Naive B cell (primary cell): Measurements from ENCODE around the gene KLF14. TPM values are rescaled to one million over a fixed set of nuclear protein-coding genes. Genes with fewer than 3 reads are reported as not detected.
A peak's percentile ranks its signal among the peaks of the same experiment; 100 is the strongest.
"Not testable (repeated sequence)": the region's sequence is repeated elsewhere in the genome, so short reads cannot be mapped to it uniquely, and the experiment has no call there.

ENCODE experiments used
- ATAC-seq, 2 donors: fragments of 150-1000 bp; cut with Tn5 transposase; 2 replicates each; pipeline ENCODE4 v1.10.0; 2021; ENCODE audit warnings: low read depth in 2 of 2, mild to moderate bottlenecking in 2 of 2, moderate library complexity in 2 of 2
- DNase-seq: peaks from one replicate; pipeline ENCODE4 v3.0.0; 2022
- H3K27ac Mint-ChIP-seq, 6 donors: one replicate each; pipeline ENCODE4 v1.8.0; 2020 to 2022; ENCODE audit warnings: mild to moderate bottlenecking in 6 of 6, mixed read lengths in 6 of 6, moderate library complexity in 5 of 6, inconsistent platforms in 2 of 6
- H3K27me3 Mint-ChIP-seq, 3 donors: one replicate each; pipeline ENCODE4 v1.8.0; 2021 to 2022; ENCODE audit warnings: mixed read lengths in 3 of 3, mild to moderate bottlenecking in 1 of 3
- H3K36me3 Mint-ChIP-seq, 2 donors: one replicate each; pipeline ENCODE4 v1.8.0; 2020 to 2022; ENCODE audit warnings: mixed read lengths in 2 of 2, inconsistent platforms in 1 of 2, mild to moderate bottlenecking in 1 of 2
- H3K4me1 Mint-ChIP-seq, 3 donors: one replicate each; pipeline ENCODE4 v1.8.0; 2020 to 2022; ENCODE audit warnings: mixed read lengths in 3 of 3, inconsistent platforms in 1 of 3, mild to moderate bottlenecking in 1 of 3, moderate library complexity in 1 of 3
- H3K4me3 Mint-ChIP-seq, 8 donors: one replicate each; pipeline ENCODE4 v1.8.0; 2020 to 2022; ENCODE audit warnings: mild to moderate bottlenecking in 8 of 8, mixed read lengths in 8 of 8, moderate library complexity in 8 of 8, inconsistent platforms in 2 of 8
- H3K9me3 Mint-ChIP-seq, 7 donors: one replicate each; pipeline ENCODE4 v1.8.0; 2020 to 2022; ENCODE audit warnings: mixed read lengths in 7 of 7, mild to moderate bottlenecking in 5 of 7, inconsistent platforms in 2 of 7, moderate library complexity in 1 of 7
- polyA plus RNA-seq, 6 donors: library from polyadenylated mRNA; unstranded; fragments of 300-500 nt; fragmentation: Illumina TruSeq; gene quantifications; one replicate each; pipeline ENCODE4 v1.2.3, GENCODE V29; 2021; ENCODE audit warnings: low read depth in 6 of 6

Gene KLF14
- under 1 TPM in 3 of 6 donors, not detected in 3; 0.09 to 0.36 (median 0.12) TPM for polyA plus RNA-seq

DNA sequence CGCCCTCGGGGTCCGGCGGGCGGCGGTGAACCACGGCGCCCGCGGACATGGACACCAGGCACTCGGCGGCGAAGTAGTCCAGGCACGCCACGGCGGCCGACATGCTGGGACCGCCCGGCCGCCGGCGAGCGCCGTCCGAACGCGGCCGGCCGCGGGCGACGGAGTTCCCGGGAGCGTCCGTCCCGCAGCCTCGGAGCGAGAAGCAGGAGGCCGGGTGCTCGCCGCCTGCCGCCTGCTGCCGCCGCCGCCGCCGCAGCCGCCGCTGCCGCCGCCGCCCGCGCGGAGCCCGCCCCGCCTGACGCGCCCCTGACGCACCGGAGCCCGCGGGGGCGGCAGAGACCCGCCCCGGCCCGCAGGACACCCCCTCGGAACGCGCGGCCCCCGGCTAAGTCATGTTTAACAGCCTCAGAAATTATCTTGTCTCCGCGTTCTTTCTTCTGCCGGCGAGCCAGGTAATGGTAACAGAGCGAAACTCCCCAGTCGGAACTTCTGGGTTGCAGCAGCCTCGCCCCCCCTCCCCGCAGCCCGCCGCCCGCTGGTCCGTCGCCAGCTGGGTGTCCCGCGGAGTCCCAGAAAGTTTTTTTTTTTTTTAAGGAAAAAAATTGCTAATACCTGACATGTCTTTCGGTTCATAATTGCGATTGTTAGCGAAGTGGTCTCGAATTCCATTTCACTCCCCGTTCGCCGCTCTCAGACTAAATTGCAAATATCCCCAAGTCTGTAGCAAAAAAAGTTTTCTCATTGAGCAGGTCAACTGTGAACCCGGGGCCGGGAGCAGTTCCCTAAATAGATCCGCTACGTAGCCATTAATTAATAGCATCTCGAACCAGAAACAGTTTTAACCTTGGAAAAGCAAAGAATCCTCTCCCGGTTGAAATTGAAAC is at the start of gene KLF14:
Gene KLF14, minus strand, starts transcription at position 277 of the 884 bp plus-strand sequence. Its CDS starts 174 bp downstream, at position 103.
- Mint-ChIP-seq H3K4me3 (peak within 1 kb of the TSS; percentile 80 to 96 (median 90)), H3K27ac (peak within 1 kb of the TSS in 3 of 6 donors; percentile 41 to 80 (median 65)), H3K9me3 (peaks cover 0 to 20% (median 8%) of the 10 kb centered on the region in 7 donors), H3K36me3 (peaks cover 0 to 7% of the 10 kb centered on the region in 2 donors), H3K27me3 (peaks cover 52 to 62% (median 60%) of the 10 kb centered on the region in 3 donors), H3K4me1 (peaks cover 0 to 11% (median 7%) of the 10 kb centered on the region in 3 donors)
- ATAC-seq (peak; percentile 63 to 69), DNase-seq (peak; percentile 52)

DNA sequence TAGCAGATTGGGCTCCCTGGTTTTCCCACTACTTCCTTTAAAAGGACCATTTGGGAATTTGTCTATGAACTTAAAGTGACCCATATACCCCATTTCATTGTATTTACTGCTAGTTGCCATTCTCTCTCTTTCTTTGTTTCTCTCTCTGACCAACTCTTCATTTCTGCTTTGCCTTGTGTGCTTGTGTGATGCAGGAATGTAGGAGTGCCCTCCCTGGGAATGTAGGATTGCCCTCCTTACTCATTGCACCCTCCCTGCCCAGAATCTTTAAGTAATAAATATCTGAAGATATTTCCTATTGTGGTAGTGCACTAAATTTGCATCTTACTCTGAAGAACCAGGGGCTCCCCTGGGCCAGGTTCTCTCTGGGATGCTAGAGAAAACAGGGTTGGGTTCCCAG is 47.3 kb upstream of the KLF14 start:
- DNase-seq (no peak), ATAC-seq (no peak)
- Mint-ChIP-seq H3K27me3 (peaks cover 33 to 71% (median 37%) of the 10 kb centered on the region in 3 donors), H3K27ac (no peak overlapping the region), H3K4me3 (no peak overlapping the region), H3K9me3 (peaks cover 0 to 16% (median 6%) of the 10 kb centered on the region in 7 donors), H3K36me3 (peaks cover 0 to 5% of the 10 kb centered on the region in 2 donors), H3K4me1 (no peaks in the 10 kb centered on the region)

DNA sequence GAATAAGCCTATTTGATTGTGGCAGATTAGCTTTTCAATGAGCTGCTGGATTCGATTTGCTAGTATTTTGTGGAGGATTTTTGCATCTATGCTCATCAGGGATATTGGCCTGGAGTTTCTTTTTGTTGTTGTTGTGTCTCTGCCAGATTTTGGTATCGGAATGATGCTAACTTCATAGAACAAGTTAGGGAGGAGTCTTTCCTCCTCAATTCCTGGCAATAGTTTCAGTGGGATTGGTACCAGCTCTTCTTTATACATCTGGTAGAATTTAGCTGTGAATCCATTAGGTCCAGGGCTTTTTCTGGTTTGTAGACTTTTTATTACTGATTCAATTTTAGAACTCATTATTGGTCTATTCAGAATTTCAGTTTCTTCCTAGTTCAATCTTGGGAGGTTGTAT is 43.4 kb upstream of the KLF14 start:
- Mint-ChIP-seq H3K36me3 (peaks cover 4 to 7% of the 10 kb centered on the region in 2 donors), H3K4me1 (no peaks in the 10 kb centered on the region), H3K9me3 (peaks cover 0 to 23% (median 17%) of the 10 kb centered on the region in 7 donors), H3K27me3 (peaks cover 27 to 52% (median 47%) of the 10 kb centered on the region in 3 donors), H3K4me3 (no peak overlapping the region), H3K27ac (no peak overlapping the region)
- DNase-seq (no peak), ATAC-seq (no peak)

DNA sequence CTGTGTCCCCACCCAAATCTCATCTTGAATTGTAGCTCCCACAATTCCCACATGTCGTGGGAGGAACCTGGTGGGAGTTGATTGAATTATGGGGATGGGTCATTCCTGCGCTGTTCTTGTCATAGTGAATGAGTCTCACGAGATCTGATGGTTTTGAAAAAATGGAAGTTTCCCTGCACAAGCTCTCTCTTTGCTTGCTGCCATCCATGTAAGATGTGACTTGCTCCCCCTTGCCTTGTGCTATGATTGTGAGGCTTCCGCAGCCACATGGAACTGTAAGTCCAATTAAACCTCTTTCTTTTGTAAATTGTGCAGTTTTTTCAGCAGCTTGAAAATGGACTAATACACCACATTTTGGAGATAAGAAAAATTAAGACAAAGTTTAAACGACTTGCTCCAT is 38.4 kb upstream of the KLF14 start:
- H3K4me1 Mint-ChIP-seq, DNase-seq, H3K4me3 Mint-ChIP-seq, ATAC-seq, H3K27ac Mint-ChIP-seq: not testable (repeated sequence)
- Mint-ChIP-seq H3K9me3 (peaks cover 15 to 63% (median 48%) of the 10 kb centered on the region in 7 donors), H3K27me3 (peaks cover 5 to 32% (median 21%) of the 10 kb centered on the region in 3 donors), H3K36me3 (peaks cover 27 to 40% of the 10 kb centered on the region in 2 donors)

DNA sequence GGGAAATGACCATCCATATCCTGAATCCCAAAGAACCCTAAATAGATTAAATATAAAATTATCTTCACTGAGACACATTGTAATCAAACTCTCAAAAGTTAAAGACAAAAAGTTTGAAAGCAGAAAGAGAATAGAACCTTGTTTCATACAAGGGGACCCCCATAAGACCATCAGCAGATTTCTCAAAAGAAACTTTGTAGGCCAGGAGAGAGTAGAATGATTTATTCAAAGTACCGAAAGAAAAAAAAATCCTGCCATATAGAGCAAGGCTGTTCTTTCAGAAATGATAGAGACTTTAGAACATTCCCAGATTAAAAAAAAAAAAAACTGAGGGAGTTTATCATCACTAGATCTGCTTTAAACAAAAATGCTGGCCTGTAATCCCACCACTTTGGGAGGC is 34.8 kb upstream of the KLF14 start:
- Mint-ChIP-seq H3K4me3 (no peak overlapping the region), H3K36me3 (peaks cover 27 to 52% of the 10 kb centered on the region in 2 donors), H3K4me1 (no peaks in the 10 kb centered on the region), H3K9me3 (peaks cover 15 to 85% (median 68%) of the 10 kb centered on the region in 7 donors), H3K27me3 (peaks cover 16 to 46% (median 25%) of the 10 kb centered on the region in 3 donors), H3K27ac (no peak overlapping the region)
- DNase-seq (no peak), ATAC-seq (no peak)

DNA sequence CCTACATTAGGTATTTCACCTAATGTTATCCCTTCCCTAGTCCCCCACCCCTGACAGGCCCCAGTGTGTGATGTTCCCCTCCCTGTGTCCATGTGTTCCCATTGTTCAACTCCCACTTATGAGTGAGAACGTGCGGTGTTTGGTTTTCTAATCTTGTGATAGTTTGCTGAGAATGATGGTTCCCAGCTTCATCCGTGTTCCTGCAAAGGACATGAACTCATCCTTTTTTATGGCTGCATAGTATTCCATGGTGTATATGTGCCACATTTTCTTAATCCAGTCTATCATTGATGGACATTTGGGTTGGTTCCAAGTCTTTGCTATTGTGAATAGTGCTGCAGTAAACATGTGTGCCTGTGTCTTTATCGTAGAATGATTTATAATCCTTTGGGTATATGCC is 30.6 kb upstream of the KLF14 start:
- ATAC-seq, H3K4me3 Mint-ChIP-seq, H3K27ac Mint-ChIP-seq, H3K4me1 Mint-ChIP-seq, DNase-seq: not testable (repeated sequence)
- Mint-ChIP-seq H3K9me3 (peaks cover 9 to 42% (median 35%) of the 10 kb centered on the region in 7 donors), H3K27me3 (peaks cover 22 to 50% (median 35%) of the 10 kb centered on the region in 3 donors), H3K36me3 (peaks cover 10 to 26% of the 10 kb centered on the region in 2 donors)

DNA sequence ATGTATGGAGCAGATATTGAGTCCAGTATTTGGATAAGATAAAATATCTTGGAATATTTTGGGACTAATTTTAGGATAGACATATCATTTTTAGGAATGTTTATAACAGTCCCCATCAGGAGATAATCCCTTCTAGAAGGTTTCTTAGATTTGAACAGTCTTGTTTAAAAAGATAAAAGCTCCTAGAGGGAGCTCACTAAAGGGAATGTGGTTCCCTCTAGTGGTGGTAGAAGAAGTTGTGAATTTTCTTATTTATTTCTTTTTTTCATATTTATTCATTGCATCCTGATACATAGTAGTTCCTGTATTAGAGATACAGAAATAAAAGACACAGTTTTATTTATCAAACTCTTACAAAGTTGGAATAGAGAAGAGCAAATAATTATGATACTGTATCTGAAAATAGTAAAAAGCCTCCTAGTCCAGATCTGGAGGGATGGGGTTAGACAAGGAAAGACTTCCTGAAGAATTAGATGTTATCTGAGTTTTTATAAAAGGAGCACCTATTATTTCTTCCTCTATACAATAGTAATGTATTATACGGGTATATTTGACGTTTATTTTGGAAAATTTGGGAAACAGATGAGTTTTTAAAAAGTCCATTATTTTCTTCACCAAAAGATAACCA is 24.5 kb upstream of the KLF14 start:
- Mint-ChIP-seq H3K36me3 (no peaks in the 10 kb centered on the region), H3K4me3 (no peak overlapping the region), H3K4me1 (no peaks in the 10 kb centered on the region), H3K27me3 (peaks cover 9 to 32% (median 10%) of the 10 kb centered on the region in 3 donors), H3K9me3 (no peaks in the 10 kb centered on the region), H3K27ac (no peak overlapping the region)
- ATAC-seq (peak; percentile 41 to 65), DNase-seq (peak; percentile 49)

DNA sequence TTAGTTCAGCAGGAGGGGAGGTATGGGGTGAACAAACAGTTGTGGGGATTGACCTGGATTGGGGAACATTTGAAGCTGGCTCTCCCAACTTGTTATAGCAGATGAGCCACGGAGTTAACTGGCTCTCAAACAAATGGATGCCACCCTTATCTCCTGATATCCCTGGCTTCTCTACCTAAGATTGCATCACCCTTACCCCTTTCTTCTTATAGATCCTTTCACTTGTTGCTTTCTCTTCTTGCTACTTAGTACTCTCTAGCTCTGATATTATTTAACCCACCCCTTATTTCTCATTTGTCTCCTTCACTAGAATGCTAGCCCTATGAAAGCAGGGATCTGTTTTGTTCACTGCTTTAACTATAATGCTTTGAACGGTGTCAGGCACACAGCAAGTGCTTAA is 22.3 kb upstream of the KLF14 start:
- ATAC-seq (no peak), DNase-seq (no peak)
- Mint-ChIP-seq H3K27ac (no peak overlapping the region), H3K9me3 (no peaks in the 10 kb centered on the region), H3K4me1 (peaks cover 0 to 6% (median 5%) of the 10 kb centered on the region in 3 donors), H3K27me3 (peaks cover 9 to 31% (median 10%) of the 10 kb centered on the region in 3 donors), H3K4me3 (no peak overlapping the region), H3K36me3 (no peaks in the 10 kb centered on the region)

DNA sequence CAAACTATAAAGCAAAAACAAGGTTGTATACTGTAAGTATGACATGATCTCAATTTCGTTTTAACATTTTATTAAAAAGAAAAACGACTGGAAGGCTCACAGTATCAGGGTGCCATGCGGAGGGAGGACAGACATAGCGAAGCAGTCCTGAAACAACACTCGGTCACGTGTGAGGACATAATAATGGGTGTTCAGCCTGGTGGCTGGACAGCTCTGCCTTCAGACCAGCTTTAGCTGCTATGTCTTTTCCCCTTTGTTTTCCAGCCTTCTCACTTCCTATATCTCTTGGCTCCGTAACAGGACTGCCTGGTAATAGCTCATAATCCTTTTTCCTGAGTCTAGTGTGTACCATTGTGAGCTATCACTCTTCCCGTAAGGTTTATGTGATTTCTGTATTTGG is 18.4 kb upstream of the KLF14 start:
- H3K9me3 Mint-ChIP-seq = no peaks in the 10 kb centered on the region
- H3K4me1 Mint-ChIP-seq = peaks cover 0 to 7% (median 5%) of the 10 kb centered on the region in 3 donors
- peaks cover 10 to 31% (median 14%) of the 10 kb centered on the region in 3 donors for H3K27me3 Mint-ChIP-seq
- H3K27ac Mint-ChIP-seq = no peak overlapping the region
- no peaks in the 10 kb centered on the region for H3K36me3 Mint-ChIP-seq
- no peak overlapping the region for H3K4me3 Mint-ChIP-seq
- ATAC-seq (no peak), DNase-seq (no peak)

DNA sequence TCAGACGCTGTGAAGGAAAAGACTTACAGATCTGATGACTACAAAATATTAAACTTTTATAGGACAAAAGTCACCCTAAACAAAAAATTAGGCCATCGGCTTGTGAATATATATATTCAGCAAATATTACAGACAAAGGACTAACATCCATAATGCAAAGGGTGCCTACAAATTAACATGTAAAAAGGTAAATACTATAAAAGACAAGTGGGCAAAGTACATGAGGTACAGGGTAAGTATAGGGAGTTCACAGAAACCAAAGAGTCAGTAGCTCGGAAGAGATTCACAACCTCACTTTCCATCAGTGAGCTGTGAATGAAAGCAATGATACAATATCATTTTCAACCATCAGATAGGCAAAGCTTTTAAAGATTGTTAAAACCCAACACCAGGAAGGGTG is 16.7 kb upstream of the KLF14 start:
- H3K4me1 Mint-ChIP-seq = peaks cover 0 to 7% (median 5%) of the 10 kb centered on the region in 3 donors
- H3K27ac Mint-ChIP-seq = no peak overlapping the region
- no peak for DNase-seq
- no peaks in the 10 kb centered on the region for H3K36me3 Mint-ChIP-seq
- peaks cover 10 to 31% (median 14%) of the 10 kb centered on the region in 3 donors for H3K27me3 Mint-ChIP-seq
- no peak for ATAC-seq
- no peak overlapping the region for H3K4me3 Mint-ChIP-seq
- H3K9me3 Mint-ChIP-seq = no peaks in the 10 kb centered on the region

DNA sequence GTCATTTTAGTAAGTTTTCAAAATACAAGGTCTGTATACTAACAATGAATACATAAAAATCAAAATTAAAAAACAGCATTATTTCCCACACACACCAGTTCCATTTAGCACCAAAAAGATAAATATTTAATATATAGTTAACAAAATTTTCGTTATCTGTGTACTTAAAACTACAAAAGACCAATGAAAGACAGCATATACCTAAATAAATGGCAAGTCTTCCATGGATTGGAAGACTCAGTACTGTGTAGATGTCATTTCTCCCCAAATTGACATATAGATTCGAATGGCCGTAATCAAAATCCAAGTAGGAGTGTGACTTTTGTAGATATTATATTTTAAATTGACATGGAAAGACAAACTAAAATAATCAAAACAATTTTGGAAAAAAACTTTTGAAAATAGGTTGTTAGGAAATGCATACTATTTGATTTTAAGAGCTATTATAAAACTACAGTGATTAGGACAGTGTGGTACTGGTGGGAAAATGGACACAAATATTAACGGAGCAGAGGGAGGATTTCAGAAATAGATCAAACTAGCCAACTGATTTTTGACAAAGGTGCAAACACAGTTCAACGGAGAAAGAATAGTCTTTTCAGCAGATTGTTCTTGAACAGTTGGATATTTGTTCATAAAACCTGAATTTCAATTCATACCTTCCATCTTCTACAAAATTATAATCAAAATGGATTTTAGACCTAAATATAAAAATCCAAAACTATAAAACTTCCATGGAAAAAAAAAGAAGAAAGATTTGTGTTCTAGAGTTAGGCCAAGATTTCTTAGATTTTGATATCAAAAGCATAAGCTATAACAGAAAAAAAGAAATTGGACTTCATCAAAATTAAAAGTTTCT is 14.8 kb upstream of the KLF14 start:
- no peak overlapping the region for H3K27ac Mint-ChIP-seq
- H3K4me1 Mint-ChIP-seq = peaks cover 0 to 7% (median 5%) of the 10 kb centered on the region in 3 donors
- ATAC-seq = no peak
- no peaks in the 10 kb centered on the region for H3K9me3 Mint-ChIP-seq
- H3K36me3 Mint-ChIP-seq = no peaks in the 10 kb centered on the region
- H3K27me3 Mint-ChIP-seq = peaks cover 22 to 38% (median 24%) of the 10 kb centered on the region in 3 donors
- no peak for DNase-seq
- no peak overlapping the region for H3K4me3 Mint-ChIP-seq

DNA sequence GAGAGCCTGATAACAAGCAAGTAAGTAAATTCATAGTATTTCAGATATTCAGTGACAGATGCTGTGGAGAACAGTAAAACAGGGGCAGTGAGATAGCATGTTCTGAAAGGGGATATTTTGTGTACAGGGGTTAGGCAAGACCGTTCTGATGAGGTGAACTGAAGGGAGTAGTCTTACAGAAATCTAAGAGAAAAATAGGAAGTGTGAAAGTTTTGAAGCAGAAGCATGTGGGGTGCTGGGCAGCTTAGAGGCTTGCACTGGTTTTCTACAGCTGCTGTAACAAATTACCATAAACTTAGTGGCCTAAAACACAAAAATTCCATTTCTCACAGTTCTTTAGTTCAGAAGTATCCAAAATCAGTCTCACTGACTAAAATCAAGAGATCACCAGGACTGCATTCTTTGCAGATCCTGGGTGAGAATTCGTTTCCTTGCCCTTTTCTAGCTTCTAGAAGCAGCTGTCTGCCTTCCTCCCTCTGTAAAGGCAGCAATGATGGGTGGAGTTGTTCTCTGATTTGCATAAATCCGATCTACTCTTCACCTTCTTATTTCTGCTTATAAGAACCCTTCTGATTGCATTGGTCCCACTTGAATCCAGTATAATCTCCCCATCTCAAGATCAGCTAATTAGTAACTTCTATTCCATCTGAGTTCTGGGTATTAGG is 7.5 kb upstream of the KLF14 start:
- H3K27me3 Mint-ChIP-seq = peaks cover 24 to 33% (median 25%) of the 10 kb centered on the region in 3 donors
- no peak overlapping the region for H3K27ac Mint-ChIP-seq
- DNase-seq = peak; percentile 64
- H3K4me3 Mint-ChIP-seq = no peak overlapping the region
- H3K36me3 Mint-ChIP-seq = no peaks in the 10 kb centered on the region
- H3K4me1 Mint-ChIP-seq = no peaks in the 10 kb centered on the region
- peak; percentile 98 for ATAC-seq
- no peaks in the 10 kb centered on the region for H3K9me3 Mint-ChIP-seq
